Lower leg skin (tissue), 3 donors: ENCODE results near the gene DCHS1.

Experiments
- POLR2A ChIP-seq, 2 donors: fragments of 450-650 bp; IDR thresholded peaks; one replicate each; pipeline ENCODE4 v1.6.1; 2016 to 2017; ENCODE audit warnings: antibody characterized with exemption in 2 of 2, mild to moderate bottlenecking in 1 of 2, moderate library complexity in 1 of 2
- TF ChIP-seq, protein P1 (sequence below), 3 donors: fragments of 450-650 bp; IDR thresholded peaks; one replicate each; pipeline ENCODE4 v1.5.1; 2016; ENCODE audit warnings: antibody characterized with exemption in 3 of 3, mild to moderate bottlenecking in 3 of 3, moderate library complexity in 2 of 3

- TF ChIP-seq, protein P1, sequence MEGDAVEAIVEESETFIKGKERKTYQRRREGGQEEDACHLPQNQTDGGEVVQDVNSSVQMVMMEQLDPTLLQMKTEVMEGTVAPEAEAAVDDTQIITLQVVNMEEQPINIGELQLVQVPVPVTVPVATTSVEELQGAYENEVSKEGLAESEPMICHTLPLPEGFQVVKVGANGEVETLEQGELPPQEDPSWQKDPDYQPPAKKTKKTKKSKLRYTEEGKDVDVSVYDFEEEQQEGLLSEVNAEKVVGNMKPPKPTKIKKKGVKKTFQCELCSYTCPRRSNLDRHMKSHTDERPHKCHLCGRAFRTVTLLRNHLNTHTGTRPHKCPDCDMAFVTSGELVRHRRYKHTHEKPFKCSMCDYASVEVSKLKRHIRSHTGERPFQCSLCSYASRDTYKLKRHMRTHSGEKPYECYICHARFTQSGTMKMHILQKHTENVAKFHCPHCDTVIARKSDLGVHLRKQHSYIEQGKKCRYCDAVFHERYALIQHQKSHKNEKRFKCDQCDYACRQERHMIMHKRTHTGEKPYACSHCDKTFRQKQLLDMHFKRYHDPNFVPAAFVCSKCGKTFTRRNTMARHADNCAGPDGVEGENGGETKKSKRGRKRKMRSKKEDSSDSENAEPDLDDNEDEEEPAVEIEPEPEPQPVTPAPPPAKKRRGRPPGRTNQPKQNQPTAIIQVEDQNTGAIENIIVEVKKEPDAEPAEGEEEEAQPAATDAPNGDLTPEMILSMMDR (IDR thresholded peaks at IDR 0.05) = no peak
- TF ChIP-seq POLR2A (IDR thresholded peaks at IDR 0.05) = no peak
Observed at GRCh38 chr11:6666302-6667183, 10.9 kb upstream of the DCHS1 start.
